ENCODE results near the gene MYL12B.

Gene MYL12B

GRCh38 chr18:3251249-3251962 is 10.5 kb upstream of the MYL12B start:
- Histone ChIP-seq H3K14ac (ENCODE audit: low read length) (no peak overlapping the region), H3K27me3 (ENCODE audit: control insufficient read depth in 3 of 3, insufficient read depth in 3 of 3, low read depth in 1 of 3, low read length in 3 of 3) (no peaks in the 10 kb centered on the region), H2BK12ac (ENCODE audit: low read length) (no peak overlapping the region), H3K4me3 (ENCODE audit: low read length in 2 of 2) (no peak overlapping the region), H4K8ac (ENCODE audit: low read depth, low read length) (no peak overlapping the region), H2BK15ac (ENCODE audit: low read length) (no peak overlapping the region), H3K9me3 (replicated peaks in 1 of 2; ENCODE audit: control insufficient read depth in 2 of 2, insufficient read depth in 1 of 2, low read depth in 1 of 2, low read length in 2 of 2) (peaks cover 2 to 7% of the 10 kb centered on the region in 2 donors), H2BK120ac (ENCODE audit: low read depth, low read length) (no peak overlapping the region), H3K79me1 (ENCODE audit: low read depth, low read length) (peaks cover 5% of the 10 kb centered on the region), H3K9ac (ENCODE audit: low read depth, low read length, poor library complexity) (no peak overlapping the region), H2BK5ac (ENCODE audit: low read length) (no peak overlapping the region), H2AFZ (ENCODE audit: low read length) (no peak overlapping the region), H2AK5ac (ENCODE audit: low read depth, low read length) (no peak overlapping the region), H3K4me2 (ENCODE audit: insufficient read depth, low read length, poor library complexity, severe bottlenecking) (no peak overlapping the region), H4K91ac (ENCODE audit: low read depth, low read length, poor library complexity) (no peak overlapping the region), H3K18ac (ENCODE audit: low read length) (no peak overlapping the region), H3K4me1 (ENCODE audit: control insufficient read depth in 2 of 2, insufficient read depth in 1 of 2, low read depth in 1 of 2, low read length in 2 of 2) (peaks cover 0 to 3% of the 10 kb centered on the region in 2 donors), H3K4ac (ENCODE audit: low read length) (no peak overlapping the region), H3K23ac (ENCODE audit: low read depth, low read length, poor library complexity) (no peak overlapping the region), H3K27ac (replicated peaks; ENCODE audit: low read length) (no peak overlapping the region), H3K36me3 (replicated peaks in 1 of 2; ENCODE audit: control insufficient read depth in 2 of 2, insufficient read depth in 2 of 2, low read length in 2 of 2) (peaks cover 14 to 73% of the 10 kb centered on the region in 2 donors)
- no peak for DNase-seq (ENCODE audit: low spot score)
- no CpG with 5 or more reads among the region's 8 CpGs for WGBS, 2 donors (ENCODE audit: extremely low coverage in 2 of 2, insufficient read length in 2 of 2, insufficient replicate concordance in 1 of 2)

DNA sequence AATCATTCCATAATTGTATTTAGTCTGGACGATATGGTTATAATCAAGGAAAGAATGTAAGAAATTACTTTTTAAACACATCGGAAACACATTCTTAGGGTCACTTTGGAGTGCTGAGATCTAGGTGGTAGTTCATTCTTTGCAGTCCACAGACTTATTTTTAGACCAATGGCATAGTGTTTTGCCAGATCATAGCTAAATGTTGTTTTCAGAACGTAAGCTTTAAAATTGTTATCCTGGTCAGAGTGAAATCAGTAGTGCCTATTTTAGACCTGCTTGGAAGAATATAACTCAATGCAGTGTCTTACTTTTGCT is 10.0 kb upstream of the MYL12B start:
- H2AFZ ChIP-seq (ENCODE audit: low read length) = no peak overlapping the region
- no peak overlapping the region for H2BK12ac ChIP-seq (ENCODE audit: low read length)
- H3K27ac ChIP-seq (replicated peaks; ENCODE audit: low read length) = no peak overlapping the region
- no peaks in the 10 kb centered on the region for H3K27me3 ChIP-seq (ENCODE audit: control insufficient read depth in 3 of 3, insufficient read depth in 3 of 3, low read depth in 1 of 3, low read length in 3 of 3)
- DNase-seq (ENCODE audit: low spot score) = no peak
- H2BK5ac ChIP-seq (ENCODE audit: low read length) = no peak overlapping the region
- H3K36me3 ChIP-seq (replicated peaks in 1 of 2; ENCODE audit: control insufficient read depth in 2 of 2, insufficient read depth in 2 of 2, low read length in 2 of 2) = peaks cover 17 to 79% of the 10 kb centered on the region in 2 donors
- H3K79me1 ChIP-seq (ENCODE audit: low read depth, low read length) = peaks cover 5% of the 10 kb centered on the region
- no peak overlapping the region for H3K9ac ChIP-seq (ENCODE audit: low read depth, low read length, poor library complexity)
- H2AK5ac ChIP-seq (ENCODE audit: low read depth, low read length) = no peak overlapping the region
- H2BK15ac ChIP-seq (ENCODE audit: low read length) = no peak overlapping the region
- peaks cover 0 to 1% of the 10 kb centered on the region in 2 donors for H3K4me1 ChIP-seq (ENCODE audit: control insufficient read depth in 2 of 2, insufficient read depth in 1 of 2, low read depth in 1 of 2, low read length in 2 of 2)
- H3K4me3 ChIP-seq (ENCODE audit: low read length in 2 of 2) = no peak overlapping the region
- H3K4me2 ChIP-seq (ENCODE audit: insufficient read depth, low read length, poor library complexity, severe bottlenecking) = no peak overlapping the region
- no peak overlapping the region for H4K91ac ChIP-seq (ENCODE audit: low read depth, low read length, poor library complexity)
- no peak overlapping the region for H3K14ac ChIP-seq (ENCODE audit: low read length)
- no peak overlapping the region for H2BK120ac ChIP-seq (ENCODE audit: low read depth, low read length)
- H3K4ac ChIP-seq (ENCODE audit: low read length) = no peak overlapping the region
- no peak overlapping the region for H3K18ac ChIP-seq (ENCODE audit: low read length)
- peaks cover 0 to 2% of the 10 kb centered on the region in 2 donors for H3K9me3 ChIP-seq (replicated peaks in 1 of 2; ENCODE audit: control insufficient read depth in 2 of 2, insufficient read depth in 1 of 2, low read depth in 1 of 2, low read length in 2 of 2)
- WGBS, 2 donors (ENCODE audit: extremely low coverage in 2 of 2, insufficient read length in 2 of 2, insufficient replicate concordance in 1 of 2) = no CpG with 5 or more reads among the region's 3 CpGs
- no peak overlapping the region for H4K8ac ChIP-seq (ENCODE audit: low read depth, low read length)
- H3K23ac ChIP-seq (ENCODE audit: low read depth, low read length, poor library complexity) = no peak overlapping the region

DNA sequence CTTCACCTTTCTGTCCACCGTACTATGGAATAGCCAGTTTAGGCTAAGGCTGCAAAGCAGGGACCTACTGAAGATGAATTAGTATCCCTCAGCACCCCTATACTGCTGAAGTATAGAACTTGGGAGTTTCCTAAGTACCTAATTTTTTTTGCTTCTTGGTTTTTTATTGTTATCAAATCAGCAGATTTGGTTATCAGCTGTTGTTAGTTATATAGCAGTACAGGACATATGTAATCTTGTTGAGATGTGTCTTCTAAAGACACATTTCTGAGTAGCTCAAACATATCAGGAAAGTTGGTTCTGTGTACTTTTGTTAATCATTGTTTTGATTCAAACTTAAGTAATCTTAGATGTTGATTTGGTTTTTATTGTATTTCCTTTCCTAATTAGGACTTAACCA is 9.1 kb upstream of the MYL12B start:
- no peak overlapping the region for H4K8ac ChIP-seq (ENCODE audit: low read depth, low read length)
- H3K27me3 ChIP-seq (ENCODE audit: control insufficient read depth in 3 of 3, insufficient read depth in 3 of 3, low read depth in 1 of 3, low read length in 3 of 3) = no peaks in the 10 kb centered on the region
- no peak for DNase-seq (ENCODE audit: low spot score)
- no peak overlapping the region for H3K4ac ChIP-seq (ENCODE audit: low read length)
- no peak overlapping the region for H4K91ac ChIP-seq (ENCODE audit: low read depth, low read length, poor library complexity)
- peaks cover 19 to 88% of the 10 kb centered on the region in 2 donors for H3K36me3 ChIP-seq (replicated peaks in 1 of 2; ENCODE audit: control insufficient read depth in 2 of 2, insufficient read depth in 2 of 2, low read length in 2 of 2)
- H2AFZ ChIP-seq (ENCODE audit: low read length) = no peak overlapping the region
- no peak overlapping the region for H3K9ac ChIP-seq (ENCODE audit: low read depth, low read length, poor library complexity)
- no peaks in the 10 kb centered on the region for H3K4me1 ChIP-seq (ENCODE audit: control insufficient read depth in 2 of 2, insufficient read depth in 1 of 2, low read depth in 1 of 2, low read length in 2 of 2)
- no peaks in the 10 kb centered on the region for H3K9me3 ChIP-seq (replicated peaks in 1 of 2; ENCODE audit: control insufficient read depth in 2 of 2, insufficient read depth in 1 of 2, low read depth in 1 of 2, low read length in 2 of 2)
- peaks cover 3% of the 10 kb centered on the region for H3K79me1 ChIP-seq (ENCODE audit: low read depth, low read length)
- no peak overlapping the region for H3K23ac ChIP-seq (ENCODE audit: low read depth, low read length, poor library complexity)
- no peak overlapping the region for H2BK5ac ChIP-seq (ENCODE audit: low read length)
- WGBS, 2 donors (ENCODE audit: extremely low coverage in 2 of 2, insufficient read length in 2 of 2, insufficient replicate concordance in 1 of 2) = no CpG with 5 or more reads among the region's 1 CpG
- no peak overlapping the region for H2AK5ac ChIP-seq (ENCODE audit: low read depth, low read length)
- H3K18ac ChIP-seq (ENCODE audit: low read length) = no peak overlapping the region
- no peak overlapping the region for H3K4me3 ChIP-seq (ENCODE audit: low read length in 2 of 2)
- H2BK12ac ChIP-seq (ENCODE audit: low read length) = no peak overlapping the region
- H3K14ac ChIP-seq (ENCODE audit: low read length) = no peak overlapping the region
- no peak overlapping the region for H2BK15ac ChIP-seq (ENCODE audit: low read length)
- H2BK120ac ChIP-seq (ENCODE audit: low read depth, low read length) = no peak overlapping the region
- H3K27ac ChIP-seq (replicated peaks; ENCODE audit: low read length) = no peak overlapping the region
- H3K4me2 ChIP-seq (ENCODE audit: insufficient read depth, low read length, poor library complexity, severe bottlenecking) = no peak overlapping the region

GRCh38 chr18:3254725-3255124 is 7.2 kb upstream of the MYL12B start:
- no peaks in the 10 kb centered on the region for H3K9me3 ChIP-seq (replicated peaks in 1 of 2; ENCODE audit: control insufficient read depth in 2 of 2, insufficient read depth in 1 of 2, low read depth in 1 of 2, low read length in 2 of 2)

More at GRCh38 chr18:3254725-3255124, 7.2 kb upstream of the MYL12B start:
- peaks cover 20 to 94% of the 10 kb centered on the region in 2 donors for H3K36me3 ChIP-seq (replicated peaks in 1 of 2; ENCODE audit: control insufficient read depth in 2 of 2, insufficient read depth in 2 of 2, low read length in 2 of 2)
- no peak overlapping the region for H2BK120ac ChIP-seq (ENCODE audit: low read depth, low read length)
- H3K4ac ChIP-seq (ENCODE audit: low read length) = no peak overlapping the region
- H3K27me3 ChIP-seq (ENCODE audit: control insufficient read depth in 3 of 3, insufficient read depth in 3 of 3, low read depth in 1 of 3, low read length in 3 of 3) = no peaks in the 10 kb centered on the region
- H3K14ac ChIP-seq (ENCODE audit: low read length) = no peak overlapping the region
- WGBS, 2 donors (ENCODE audit: extremely low coverage in 2 of 2, insufficient read length in 2 of 2, insufficient replicate concordance in 1 of 2) = no CpG with 5 or more reads among the region's 4 CpGs
- H3K18ac ChIP-seq (ENCODE audit: low read length) = no peak overlapping the region
- no peak overlapping the region for H3K27ac ChIP-seq (replicated peaks; ENCODE audit: low read length)
- no peak overlapping the region for H3K4me3 ChIP-seq (ENCODE audit: low read length in 2 of 2)
- no peak overlapping the region for H3K9ac ChIP-seq (ENCODE audit: low read depth, low read length, poor library complexity)
- no peak for DNase-seq (ENCODE audit: low spot score)
- no peak overlapping the region for H2BK15ac ChIP-seq (ENCODE audit: low read length)
- no peak overlapping the region for H2BK12ac ChIP-seq (ENCODE audit: low read length)
- no peak overlapping the region for H4K8ac ChIP-seq (ENCODE audit: low read depth, low read length)
- no peak overlapping the region for H4K91ac ChIP-seq (ENCODE audit: low read depth, low read length, poor library complexity)
- H2AK5ac ChIP-seq (ENCODE audit: low read depth, low read length) = no peak overlapping the region
- H2BK5ac ChIP-seq (ENCODE audit: low read length) = no peak overlapping the region
- H3K4me2 ChIP-seq (ENCODE audit: insufficient read depth, low read length, poor library complexity, severe bottlenecking) = no peak overlapping the region
- no peak overlapping the region for H3K23ac ChIP-seq (ENCODE audit: low read depth, low read length, poor library complexity)
- no peaks in the 10 kb centered on the region for H3K4me1 ChIP-seq (ENCODE audit: control insufficient read depth in 2 of 2, insufficient read depth in 1 of 2, low read depth in 1 of 2, low read length in 2 of 2)
- H2AFZ ChIP-seq (ENCODE audit: low read length) = no peak overlapping the region
- no peaks in the 10 kb centered on the region for H3K79me1 ChIP-seq (ENCODE audit: low read depth, low read length)

Measured in neuronal stem cell (in vitro differentiated cells).